Sigmoid colon (tissue), 4 donors: ENCODE data around the gene CAMKV.

Experiments
- EP300 ChIP-seq, 4 donors: sonication (generic); formaldehyde crosslinking; IDR thresholded peaks; one replicate each; pipeline ENCODE4 v1.6.1; 2017; ENCODE audit warnings: antibody characterized with exemption in 4 of 4
- POLR2A ChIP-seq, 2 donors: fragments of 450-650 bp; IDR thresholded peaks; one replicate each; pipeline ENCODE4 v1.6.1; 2016; ENCODE audit warnings: antibody characterized with exemption in 2 of 2, mild to moderate bottlenecking in 2 of 2, moderate library complexity in 2 of 2
- TF ChIP-seq, protein P1 (sequence below), 4 experiments: fragments of 450-650 bp in 3 of 4; fragments of 200-600 bp in 1 of 4; IDR thresholded peaks; one replicate each; pipeline ENCODE4 v1.5.1; 2016 to 2019; ENCODE audit warnings: antibody characterized with exemption in 4 of 4, mild to moderate bottlenecking in 3 of 4, moderate library complexity in 2 of 4

DNA sequence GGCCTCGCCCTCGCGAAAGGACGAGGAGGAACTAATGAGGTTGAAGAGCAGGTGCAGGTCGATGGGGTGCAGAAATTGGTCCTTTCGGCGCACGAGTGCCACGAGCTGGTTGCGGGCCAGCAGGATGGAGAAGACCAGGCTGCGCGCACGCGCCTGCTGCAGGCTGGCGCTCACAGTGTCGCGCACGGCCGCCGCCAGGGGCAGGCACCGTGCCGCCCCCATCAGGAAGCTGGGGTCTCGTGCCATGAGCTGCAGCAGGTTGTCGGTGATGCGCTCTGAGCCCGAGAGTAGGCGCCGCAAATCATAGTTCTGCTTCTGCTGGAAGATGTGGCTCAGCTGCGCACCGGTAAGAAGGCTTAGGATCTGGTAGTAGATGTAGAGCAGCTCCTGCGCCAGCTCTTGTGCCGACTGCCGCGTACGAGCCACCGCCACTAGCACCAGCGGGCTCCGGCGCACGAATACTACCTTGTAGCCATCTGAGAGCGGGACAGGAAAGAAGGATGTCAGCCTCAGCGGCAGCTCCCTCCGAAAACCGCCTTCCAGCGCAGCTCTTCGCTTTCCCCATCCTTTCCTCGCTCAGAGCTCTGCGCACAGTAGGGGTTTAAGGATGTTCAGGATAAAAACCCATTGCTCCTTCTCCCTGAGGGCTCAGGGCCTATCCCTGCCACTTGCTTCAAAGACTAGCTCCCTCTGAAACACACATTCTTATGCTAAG lies 40.9 kb upstream of the CAMKV start:
- TF ChIP-seq, protein P1, sequence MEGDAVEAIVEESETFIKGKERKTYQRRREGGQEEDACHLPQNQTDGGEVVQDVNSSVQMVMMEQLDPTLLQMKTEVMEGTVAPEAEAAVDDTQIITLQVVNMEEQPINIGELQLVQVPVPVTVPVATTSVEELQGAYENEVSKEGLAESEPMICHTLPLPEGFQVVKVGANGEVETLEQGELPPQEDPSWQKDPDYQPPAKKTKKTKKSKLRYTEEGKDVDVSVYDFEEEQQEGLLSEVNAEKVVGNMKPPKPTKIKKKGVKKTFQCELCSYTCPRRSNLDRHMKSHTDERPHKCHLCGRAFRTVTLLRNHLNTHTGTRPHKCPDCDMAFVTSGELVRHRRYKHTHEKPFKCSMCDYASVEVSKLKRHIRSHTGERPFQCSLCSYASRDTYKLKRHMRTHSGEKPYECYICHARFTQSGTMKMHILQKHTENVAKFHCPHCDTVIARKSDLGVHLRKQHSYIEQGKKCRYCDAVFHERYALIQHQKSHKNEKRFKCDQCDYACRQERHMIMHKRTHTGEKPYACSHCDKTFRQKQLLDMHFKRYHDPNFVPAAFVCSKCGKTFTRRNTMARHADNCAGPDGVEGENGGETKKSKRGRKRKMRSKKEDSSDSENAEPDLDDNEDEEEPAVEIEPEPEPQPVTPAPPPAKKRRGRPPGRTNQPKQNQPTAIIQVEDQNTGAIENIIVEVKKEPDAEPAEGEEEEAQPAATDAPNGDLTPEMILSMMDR (IDR thresholded peaks at IDR 0.05), result no peak
- no peak for TF ChIP-seq POLR2A (IDR thresholded peaks at IDR 0.05)
- no peak for TF ChIP-seq EP300 (IDR thresholded peaks at IDR 0.05)
